HUES48 (cell line): ENCODE results near the gene NR2F1-AS1.

ENCODE experiments used
- H3K27ac ChIP-seq: one replicate; pipeline ENCODE4 v1.7.0; 2013; ENCODE audit warnings: low read depth, low read length, inconsistent platforms
- H3K27me3 ChIP-seq: 2 replicates; pipeline ENCODE4 v1.6.1; 2013; ENCODE audit warnings: mild to moderate bottlenecking, low read length; ENCODE audit not compliant: control insufficient read depth, insufficient read depth
- H3K36me3 ChIP-seq: 2 replicates; pipeline ENCODE4 v1.6.1; 2013; ENCODE audit warnings: low read length; ENCODE audit not compliant: control insufficient read depth, insufficient read depth
- H3K4me1 ChIP-seq: 2 replicates; pipeline ENCODE4 v1.6.1; 2013; ENCODE audit warnings: mild to moderate bottlenecking, low read length; ENCODE audit not compliant: control insufficient read depth, insufficient read depth
- H3K4me3 ChIP-seq: 2 replicates; pipeline ENCODE4 v1.5.1; 2013; ENCODE audit warnings: mild to moderate bottlenecking, low read depth, low read length
- H3K9ac ChIP-seq: 2 replicates; pipeline ENCODE4 v1.6.1; 2013; ENCODE audit warnings: mild to moderate bottlenecking, low read depth, low read length, moderate library complexity
- H3K9me3 ChIP-seq: 2 replicates; pipeline ENCODE4 v1.6.1; 2013; ENCODE audit warnings: low read length; ENCODE audit not compliant: control insufficient read depth, insufficient read depth

Gene NR2F1-AS1

GRCh38 chr5:93579692-93580062 is 1.3 kb downstream of the NR2F1-AS1 start:
- Histone ChIP-seq H3K4me3 (peak overlapping the region; percentile 52), H3K27ac (no peak overlapping the region), H3K9ac (no peak overlapping the region), H3K9me3 (no peaks in the 10 kb centered on the region), H3K36me3 (no peaks in the 10 kb centered on the region), H3K27me3 (peaks cover 97% of the 10 kb centered on the region), H3K4me1 (peaks cover 32% of the 10 kb centered on the region)

- no peaks in the 10 kb centered on the region for H3K36me3 ChIP-seq
- no peak overlapping the region for H3K9ac ChIP-seq
- peaks cover 32% of the 10 kb centered on the region for H3K4me1 ChIP-seq
- peak overlapping the region; percentile 37; the same call in 1 of the 2 replicates for H3K4me3 ChIP-seq
- H3K27ac ChIP-seq: no peak overlapping the region
- no peaks in the 10 kb centered on the region for H3K9me3 ChIP-seq
- H3K27me3 ChIP-seq: peaks cover 100% of the 10 kb centered on the region
Observed at GRCh38 chr5:93578813-93579691, 2.0 kb downstream of the NR2F1-AS1 start.

DNA sequence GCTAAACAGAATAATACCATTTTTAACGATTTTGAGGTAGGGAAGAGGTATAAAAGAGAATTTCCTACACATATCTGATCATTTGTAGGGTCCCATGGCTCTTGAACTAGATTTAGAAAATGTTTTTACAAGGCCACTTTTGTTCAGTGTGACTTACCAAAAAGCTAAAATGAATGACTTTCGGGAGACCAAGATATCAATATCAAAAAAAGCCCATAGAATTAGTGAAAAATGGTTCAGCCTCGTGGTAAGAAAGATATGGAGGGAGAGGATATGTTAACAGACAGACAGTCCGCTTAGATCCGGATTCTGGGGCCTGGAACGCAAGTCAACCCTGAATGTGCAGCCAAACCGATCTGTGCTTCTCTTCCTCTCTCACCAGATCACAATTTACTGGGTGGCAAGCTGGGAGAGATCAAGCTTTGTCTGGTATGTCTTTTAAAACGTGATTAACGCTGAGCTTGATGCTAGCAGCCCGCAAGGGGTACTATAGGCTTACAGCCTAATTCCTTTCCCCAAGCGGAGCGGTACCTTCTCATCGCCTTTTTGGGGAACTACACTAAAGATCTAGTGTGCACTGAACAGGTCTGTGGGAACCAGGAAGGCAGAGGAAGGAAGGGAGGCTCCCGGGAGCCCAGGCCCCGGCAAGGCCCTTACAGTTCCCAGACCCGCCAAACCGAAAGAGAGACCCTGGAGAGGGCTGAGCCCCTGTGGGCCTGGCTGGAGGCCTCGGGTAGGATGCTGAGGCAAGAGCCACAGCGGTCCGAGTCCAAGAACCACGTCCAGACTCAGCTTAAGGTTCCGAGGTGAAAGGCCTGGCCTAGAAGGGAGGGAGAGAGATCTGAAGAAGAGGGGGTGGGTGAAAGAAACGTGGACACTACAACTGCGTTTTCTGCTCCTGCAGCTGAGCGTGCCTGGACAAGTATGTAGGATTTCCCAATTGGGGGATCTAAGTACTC is 2.9 kb downstream of the NR2F1-AS1 start:
- Histone ChIP-seq H3K9me3 (no peaks in the 10 kb centered on the region), H3K27ac (no peak overlapping the region), H3K4me3 (no peak overlapping the region), H3K9ac (no peak overlapping the region), H3K27me3 (peaks cover 100% of the 10 kb centered on the region), H3K36me3 (no peaks in the 10 kb centered on the region), H3K4me1 (peaks cover 30% of the 10 kb centered on the region)

- H3K27me3 ChIP-seq: peaks cover 100% of the 10 kb centered on the region
- no peak overlapping the region for H3K9ac ChIP-seq
Observed at GRCh38 chr5:93576994-93577853, 3.8 kb downstream of the NR2F1-AS1 start.

GRCh38 chr5:93575461-93576414 is 5.3 kb downstream of the NR2F1-AS1 start:
- no peak overlapping the region for H3K27ac ChIP-seq
- H3K27me3 ChIP-seq: peaks cover 100% of the 10 kb centered on the region
- peaks cover 38% of the 10 kb centered on the region for H3K4me1 ChIP-seq
- no peak overlapping the region for H3K4me3 ChIP-seq
- no peak overlapping the region for H3K9ac ChIP-seq
- H3K36me3 ChIP-seq: no peaks in the 10 kb centered on the region
- H3K9me3 ChIP-seq: no peaks in the 10 kb centered on the region

More at GRCh38 chr5:93576994-93577853, 3.8 kb downstream of the NR2F1-AS1 start:
- peaks cover 35% of the 10 kb centered on the region for H3K4me1 ChIP-seq
- no peaks in the 10 kb centered on the region for H3K9me3 ChIP-seq
- no peak overlapping the region for H3K27ac ChIP-seq
- H3K36me3 ChIP-seq: no peaks in the 10 kb centered on the region
- H3K4me3 ChIP-seq: no peak overlapping the region

DNA sequence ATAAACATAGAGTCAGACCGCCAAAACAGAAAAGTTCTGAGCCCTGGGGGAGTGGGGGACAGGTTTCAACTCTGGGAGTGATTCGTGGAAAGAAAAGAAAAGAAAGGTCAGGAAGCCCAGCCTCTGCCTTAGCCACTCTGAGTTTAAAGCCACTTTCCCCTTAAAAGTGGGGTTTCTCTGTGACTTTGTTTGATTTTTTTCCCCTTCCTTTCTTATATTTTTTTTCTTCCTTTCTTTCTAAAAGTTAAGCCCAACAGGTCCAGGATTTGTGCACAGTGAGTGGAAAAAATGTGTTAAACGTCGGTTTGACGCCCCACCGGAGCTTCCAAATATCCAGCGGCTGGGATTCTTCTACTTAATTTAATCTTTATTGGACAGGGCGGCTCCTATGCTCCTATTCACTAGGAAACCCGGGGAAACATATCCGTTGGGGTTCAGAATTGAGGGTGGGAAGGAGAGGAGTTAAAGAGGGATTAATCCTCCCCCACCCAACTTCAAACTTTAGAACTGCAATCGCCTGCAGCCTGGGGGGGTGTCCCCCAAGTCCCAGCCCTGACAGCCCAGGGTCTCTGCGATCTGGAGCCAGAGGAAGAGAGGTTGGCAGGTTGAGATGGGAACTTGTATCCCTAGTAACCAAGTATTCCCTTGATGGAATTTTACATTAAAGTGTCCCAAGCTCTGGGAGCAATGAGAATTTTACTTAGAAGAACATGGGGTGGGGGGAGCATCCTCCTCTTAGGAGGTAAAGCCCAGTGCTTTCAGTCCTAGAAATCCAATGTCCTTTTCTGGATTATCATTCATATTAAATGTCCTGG is 6.3 kb downstream of the NR2F1-AS1 start:
- no peaks in the 10 kb centered on the region for H3K36me3 ChIP-seq

GRCh38 chr5:93573354-93574351 is 7.4 kb downstream of the NR2F1-AS1 start:
- peaks cover 21% of the 10 kb centered on the region for H3K4me1 ChIP-seq
- no peaks in the 10 kb centered on the region for H3K36me3 ChIP-seq
- H3K27ac ChIP-seq: no peak overlapping the region
- H3K4me3 ChIP-seq: peak overlapping the region; percentile 51
- H3K9me3 ChIP-seq: no peaks in the 10 kb centered on the region
- peaks cover 100% of the 10 kb centered on the region for H3K27me3 ChIP-seq
- no peak overlapping the region for H3K9ac ChIP-seq

More for the DNA sequence above, 6.3 kb downstream of the NR2F1-AS1 start:
- Histone ChIP-seq H3K4me3 (no peak overlapping the region), H3K9ac (no peak overlapping the region), H3K27ac (no peak overlapping the region), H3K4me1 (peaks cover 27% of the 10 kb centered on the region), H3K27me3 (peaks cover 100% of the 10 kb centered on the region), H3K9me3 (no peaks in the 10 kb centered on the region)

GRCh38 chr5:93572608-93573353 is 8.2 kb downstream of the NR2F1-AS1 start:
- Histone ChIP-seq H3K36me3 (no peaks in the 10 kb centered on the region), H3K27me3 (peaks cover 100% of the 10 kb centered on the region), H3K9me3 (no peaks in the 10 kb centered on the region), H3K4me3 (peak overlapping the region; percentile 51), H3K9ac (no peak overlapping the region), H3K4me1 (peaks cover 20% of the 10 kb centered on the region), H3K27ac (no peak overlapping the region)
